ENCODE results near the gene BSN. TPM values are rescaled to one million over a fixed set of nuclear protein-coding genes. Genes with fewer than 3 reads are reported as not detected.

BSN gene
- total RNA-seq, 1 experiment from 2014 or later, result 0.37 TPM

DNA sequence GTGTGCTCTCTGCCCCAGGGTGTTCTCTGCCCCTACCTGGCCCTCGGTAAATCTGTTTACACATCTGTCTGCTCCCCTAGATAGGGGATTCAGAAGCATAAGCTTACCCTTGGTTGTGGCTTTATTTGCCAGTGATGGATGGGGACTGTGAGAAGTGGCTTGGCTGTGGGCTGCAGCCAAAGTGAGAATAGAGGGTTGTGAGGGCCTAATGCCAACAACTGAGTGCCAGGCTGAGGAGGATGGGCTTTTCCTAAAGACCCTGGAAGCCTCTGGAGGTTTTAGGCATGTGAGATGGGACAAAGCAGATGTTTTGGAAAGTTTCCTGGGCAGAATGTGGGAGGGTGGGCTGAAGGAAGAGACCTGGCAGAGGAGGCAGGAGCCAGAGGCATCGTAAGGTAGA lies 104.4 kb downstream of the BSN start:
- ChIA-PET CTCF (interaction anchor here (1.3 kb wide), 1 partner anchor 13 kb away, joined by 5 read pairs; no protein-coding TSS in a partner anchor), POLR2A (interaction anchor here (1.1 kb wide), 1 partner anchor 16 kb away, joined by 3 read pairs; no protein-coding TSS in a partner anchor)
- TF ChIP-seq, protein P1, sequence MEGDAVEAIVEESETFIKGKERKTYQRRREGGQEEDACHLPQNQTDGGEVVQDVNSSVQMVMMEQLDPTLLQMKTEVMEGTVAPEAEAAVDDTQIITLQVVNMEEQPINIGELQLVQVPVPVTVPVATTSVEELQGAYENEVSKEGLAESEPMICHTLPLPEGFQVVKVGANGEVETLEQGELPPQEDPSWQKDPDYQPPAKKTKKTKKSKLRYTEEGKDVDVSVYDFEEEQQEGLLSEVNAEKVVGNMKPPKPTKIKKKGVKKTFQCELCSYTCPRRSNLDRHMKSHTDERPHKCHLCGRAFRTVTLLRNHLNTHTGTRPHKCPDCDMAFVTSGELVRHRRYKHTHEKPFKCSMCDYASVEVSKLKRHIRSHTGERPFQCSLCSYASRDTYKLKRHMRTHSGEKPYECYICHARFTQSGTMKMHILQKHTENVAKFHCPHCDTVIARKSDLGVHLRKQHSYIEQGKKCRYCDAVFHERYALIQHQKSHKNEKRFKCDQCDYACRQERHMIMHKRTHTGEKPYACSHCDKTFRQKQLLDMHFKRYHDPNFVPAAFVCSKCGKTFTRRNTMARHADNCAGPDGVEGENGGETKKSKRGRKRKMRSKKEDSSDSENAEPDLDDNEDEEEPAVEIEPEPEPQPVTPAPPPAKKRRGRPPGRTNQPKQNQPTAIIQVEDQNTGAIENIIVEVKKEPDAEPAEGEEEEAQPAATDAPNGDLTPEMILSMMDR (IDR thresholded peaks at IDR 0.05; ENCODE audit: unreplicated experiment), result no peak
- H3K4me1 Mint-ChIP-seq (ENCODE audit: insufficient read depth, unreplicated experiment), result peaks cover 6% of the 10 kb centered on the region
- no peak overlapping the region for H3K4me3 Mint-ChIP-seq (ENCODE audit: unreplicated experiment)
- intact Hi-C loops (cut with micrococcal nuclease), result no loop called here
- H3K27me3 Mint-ChIP-seq (ENCODE audit: insufficient read depth, unreplicated experiment), result no peaks in the 10 kb centered on the region
- BruUV-seq (replicated peaks), result no TSS peak
- no peak for DNase-seq (ENCODE audit: unreplicated experiment)
- H3K36me3 Mint-ChIP-seq (ENCODE audit: insufficient read depth, unreplicated experiment), result no peaks in the 10 kb centered on the region
- no peak overlapping the region for H3K27ac Mint-ChIP-seq (ENCODE audit: low read depth, unreplicated experiment)
- H3K9me3 Mint-ChIP-seq (ENCODE audit: unreplicated experiment), result no peaks in the 10 kb centered on the region

DNA sequence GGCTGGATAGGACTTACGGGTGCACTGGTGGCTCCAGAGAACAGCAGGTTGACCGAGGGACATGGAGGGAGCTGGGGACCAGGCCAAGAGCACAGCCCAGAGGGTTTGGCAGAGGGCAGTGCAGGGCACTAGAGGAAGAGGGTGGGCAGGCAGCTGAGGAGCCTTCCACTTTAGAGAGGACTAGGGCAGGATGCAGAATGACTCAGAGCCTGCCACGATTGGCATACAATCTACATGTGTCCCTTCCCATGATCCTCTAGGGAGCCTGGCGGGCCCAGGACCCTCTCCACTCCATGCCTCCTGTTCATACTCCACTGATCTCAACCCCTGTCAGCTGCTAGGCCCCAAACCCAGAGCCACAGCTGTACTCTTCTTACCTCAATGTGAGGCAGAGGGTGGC lies 105.5 kb downstream of the BSN start:
- H3K27ac Mint-ChIP-seq (ENCODE audit: low read depth, unreplicated experiment), result no peak overlapping the region
- DNase-seq (ENCODE audit: unreplicated experiment), result no peak
- no peak overlapping the region for H3K4me3 Mint-ChIP-seq (ENCODE audit: unreplicated experiment)
- H3K36me3 Mint-ChIP-seq (ENCODE audit: insufficient read depth, unreplicated experiment), result no peaks in the 10 kb centered on the region
- ChIA-PET CTCF (interaction anchor here (1.0 to 1.9 kb wide), 2 partner anchors 11 to 120 kb away, joined by 3 to 7 read pairs; no protein-coding TSS in a partner anchor), POLR2A (no interaction called here)
- no peaks in the 10 kb centered on the region for H3K9me3 Mint-ChIP-seq (ENCODE audit: unreplicated experiment)
- no peaks in the 10 kb centered on the region for H3K27me3 Mint-ChIP-seq (ENCODE audit: insufficient read depth, unreplicated experiment)
- no TSS peak for BruUV-seq (replicated peaks)
- TF ChIP-seq, protein P1 (IDR thresholded peaks at IDR 0.05; ENCODE audit: unreplicated experiment), result no peak
- peaks cover 6% of the 10 kb centered on the region for H3K4me1 Mint-ChIP-seq (ENCODE audit: insufficient read depth, unreplicated experiment)
- intact Hi-C loops (cut with micrococcal nuclease), result no loop called here

DNA sequence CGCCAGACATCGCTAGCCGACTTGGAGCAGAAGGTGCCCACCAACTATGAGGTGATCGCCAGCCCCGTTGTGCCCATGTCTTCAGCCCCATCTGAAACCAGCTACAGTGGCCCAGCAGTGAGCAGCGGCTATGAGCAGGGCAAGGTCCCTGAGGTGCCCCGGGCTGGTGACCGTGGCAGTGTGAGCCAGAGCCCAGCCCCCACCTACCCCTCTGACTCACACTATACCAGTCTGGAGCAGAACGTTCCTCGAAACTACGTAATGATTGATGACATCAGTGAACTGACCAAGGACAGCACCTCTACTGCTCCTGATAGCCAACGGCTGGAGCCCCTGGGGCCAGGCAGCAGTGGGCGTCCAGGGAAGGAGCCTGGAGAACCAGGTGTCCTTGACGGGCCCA lies 107.0 kb downstream of the BSN start:
- Mint-ChIP-seq H3K27ac (ENCODE audit: low read depth, unreplicated experiment) (no peak overlapping the region), H3K36me3 (ENCODE audit: insufficient read depth, unreplicated experiment) (no peaks in the 10 kb centered on the region), H3K4me3 (ENCODE audit: unreplicated experiment) (no peak overlapping the region), H3K9me3 (ENCODE audit: unreplicated experiment) (no peaks in the 10 kb centered on the region), H3K27me3 (ENCODE audit: insufficient read depth, unreplicated experiment) (no peaks in the 10 kb centered on the region), H3K4me1 (ENCODE audit: insufficient read depth, unreplicated experiment) (peaks cover 12% of the 10 kb centered on the region)
- BruUV-seq (replicated peaks), result no TSS peak
- TF ChIP-seq, protein P1 (IDR thresholded peaks at IDR 0.05; ENCODE audit: unreplicated experiment), result no peak
- intact Hi-C loops (cut with micrococcal nuclease), result no loop called here
- ChIA-PET POLR2A (interaction anchor here (0.7 kb wide), 1 partner anchor 16 kb away, joined by 3 read pairs; no protein-coding TSS in a partner anchor), CTCF (interaction anchor here (1.9 kb wide), 1 partner anchor 122 kb away, joined by 7 read pairs; no protein-coding TSS in a partner anchor)
- DNase-seq (ENCODE audit: unreplicated experiment), result peak; percentile 59

DNA sequence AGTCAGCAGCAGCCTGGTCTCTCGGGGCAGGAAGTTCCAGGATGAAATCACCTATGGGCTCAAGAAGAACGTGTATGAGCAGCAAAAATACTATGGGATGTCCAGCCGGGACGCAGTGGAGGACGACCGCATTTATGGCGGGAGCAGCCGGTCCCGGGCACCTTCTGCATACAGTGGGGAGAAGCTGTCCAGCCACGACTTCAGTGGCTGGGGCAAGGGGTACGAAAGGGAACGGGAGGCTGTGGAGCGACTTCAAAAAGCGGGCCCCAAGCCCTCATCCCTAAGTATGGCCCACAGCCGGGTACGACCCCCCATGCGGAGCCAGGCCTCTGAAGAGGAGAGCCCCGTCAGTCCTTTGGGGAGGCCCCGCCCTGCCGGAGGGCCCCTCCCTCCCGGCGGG lies 107.7 kb downstream of the BSN start:
- BruUV-seq (replicated peaks), result no TSS peak
- Mint-ChIP-seq H3K27me3 (ENCODE audit: insufficient read depth, unreplicated experiment) (no peaks in the 10 kb centered on the region), H3K36me3 (ENCODE audit: insufficient read depth, unreplicated experiment) (no peaks in the 10 kb centered on the region), H3K4me3 (ENCODE audit: unreplicated experiment) (no peak overlapping the region), H3K4me1 (ENCODE audit: insufficient read depth, unreplicated experiment) (peaks cover 12% of the 10 kb centered on the region), H3K9me3 (ENCODE audit: unreplicated experiment) (no peaks in the 10 kb centered on the region), H3K27ac (ENCODE audit: low read depth, unreplicated experiment) (no peak overlapping the region)
- TF ChIP-seq, protein P1 (IDR thresholded peaks at IDR 0.05; ENCODE audit: unreplicated experiment), result no peak
- ChIA-PET POLR2A (no interaction called here), CTCF (interaction anchor here (1.9 kb wide), 1 partner anchor 123 kb away, joined by 7 read pairs; no protein-coding TSS in a partner anchor)
- intact Hi-C loops (cut with micrococcal nuclease), result no loop called here
- DNase-seq (ENCODE audit: unreplicated experiment), result no peak
